ENCODE results near the gene TNS2. TPM values are rescaled to one million over a fixed set of nuclear protein-coding genes. Genes with fewer than 3 reads are reported as not detected.

The TNS2 gene
- total and polyA plus RNA-seq, 2 of the 13 experiments (the other 11 are each of a cell fraction or from before 2014, with no cell fraction given): 8.9 to 20.4 TPM

DNA sequence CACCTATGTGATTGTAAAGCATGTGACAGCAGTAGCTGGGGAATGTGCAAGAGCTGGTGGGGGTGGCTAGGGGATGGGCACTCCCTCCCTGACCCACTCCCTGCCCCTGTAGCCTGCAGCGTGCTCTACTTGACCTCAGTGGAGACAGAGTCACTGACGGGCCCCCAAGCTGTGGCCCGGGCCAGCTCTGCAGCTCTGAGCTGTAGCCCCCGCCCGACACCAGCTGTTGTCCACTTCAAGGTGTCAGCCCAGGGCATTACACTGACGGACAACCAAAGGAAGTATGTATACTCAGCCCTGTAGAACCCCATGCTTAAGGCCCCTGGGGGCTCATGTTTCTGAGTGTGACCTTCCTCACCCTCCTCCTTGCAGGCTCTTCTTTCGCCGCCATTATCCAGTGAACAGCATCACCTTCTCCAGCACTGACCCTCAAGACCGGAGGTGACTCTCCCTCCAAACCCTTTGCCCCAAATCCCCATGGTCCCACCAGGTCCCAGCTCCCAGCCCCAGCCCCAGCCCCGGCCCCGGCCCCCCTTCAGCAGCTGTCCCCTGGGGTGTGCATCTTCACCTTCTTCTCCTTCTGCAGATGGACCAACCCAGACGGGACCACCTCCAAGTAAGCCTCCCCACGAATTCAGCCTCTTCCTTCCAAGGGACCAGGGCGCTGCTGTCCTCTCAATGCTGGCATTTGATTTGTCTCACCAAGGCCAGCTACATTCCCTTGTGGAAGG, 13.3 kb downstream of the TNS2 start:
- BruUV-seq (replicated peaks): no TSS peak
- Histone ChIP-seq H3K27me3 (ENCODE audit: control insufficient read depth in 1 of 2, insufficient read depth in 2 of 2, low read length in 2 of 2) (no peaks in the 10 kb centered on the region), H3K27ac (ENCODE audit: extremely low read length, insufficient read depth, low read length) (no peak overlapping the region), H3K9me3 (ENCODE audit: low read length) (no peaks in the 10 kb centered on the region), H3K79me2 (ENCODE audit: insufficient read depth, low read length) (no peaks in the 10 kb centered on the region), H2AFZ (ENCODE audit: low read length) (no peak overlapping the region), H3K4me2 (ENCODE audit: low read depth, low read length) (no peak overlapping the region), H3K4me3 (replicated peaks in 1 of 3; ENCODE audit: insufficient read depth in 1 of 3, low read depth in 2 of 3, low read length in 3 of 3) (no peak overlapping the region), H3K4me1 (ENCODE audit: insufficient read depth, low read length) (peaks cover 35% of the 10 kb centered on the region), H4K20me1 (ENCODE audit: insufficient read depth, low read length) (no peaks in the 10 kb centered on the region), H3K36me3 (replicated peaks in 1 of 2; ENCODE audit: control insufficient read depth in 1 of 2, insufficient read depth in 2 of 2, low read length in 2 of 2) (peaks cover 0 to 18% of the 10 kb centered on the region in 2 experiments; a peak in 2 of 5 replicates), H3K9ac (ENCODE audit: insufficient read depth, low read depth, low read length) (no peak overlapping the region)
- ATAC-seq (no peak), FAIRE-seq (no peak), DNase-seq (ENCODE audit: low spot score) (no peak)
- WGBS (ENCODE audit: low lambda C conversion rate): 97% methylated on average over 9 of the region's 14 CpGs
- 0 out of 2 replicates have a peak, but pooled peaks have one; percentile 23 for TF ChIP-seq RBFOX2 (IDR thresholded peaks at IDR 0.05; ENCODE audit: low read depth, low read length)
- TF ChIP-seq ZNF816 (CRISPR knock-in tag; IDR thresholded peaks at IDR 0.05; ENCODE audit: borderline replicate concordance): no peak
- intact Hi-C loops (cut with micrococcal nuclease; ENCODE audit: unreplicated experiment): no loop called here
- CTCF ChIA-PET (ENCODE audit: low intra/inter-chr PET ratio, low total read pairs): no interaction called here
- POLR2A ChIA-PET: interaction anchor here (1.0 to 3.4 kb wide), 4 partner anchors 10 to 16 kb away, joined by 3 to 43 read pairs (median 21); partner anchors contain the start of genes SPRYD3 and TNS2
- in situ Hi-C loops (cut with HindIII; ENCODE audit: extremely low pct_ligation_motif_present, low pct_unique_long_range_greater_than_20kb): loop anchor here (5.0 kb wide), 2 partner anchors 39 to 129 kb away; partner anchors contain the start of gene SOAT2

GRCh38 chr12:53063708-53064612, 14.1 kb downstream of the TNS2 start:
- no peak for FAIRE-seq

More at GRCh38 chr12:53063708-53064612, 14.1 kb downstream of the TNS2 start:
- no peak overlapping the region for H3K4me2 ChIP-seq (ENCODE audit: low read depth, low read length)
- H4K20me1 ChIP-seq (ENCODE audit: insufficient read depth, low read length): no peaks in the 10 kb centered on the region
- DNase-seq (ENCODE audit: low spot score) (no peak), ATAC-seq (no peak)
- TF ChIP-seq POLR2AphosphoS5 (IDR thresholded peaks at IDR 0.05; ENCODE audit: low read depth, low read length) (peak; percentile 2; the same call in 1 of the 2 replicates), SIN3B (IDR thresholded peaks at IDR 0.05; ENCODE audit: low read length) (no peak)
- H2AFZ ChIP-seq (ENCODE audit: low read length): no peak overlapping the region
- H3K27ac ChIP-seq (ENCODE audit: extremely low read length, insufficient read depth, low read length): no peak overlapping the region
- intact Hi-C loops (cut with micrococcal nuclease; ENCODE audit: unreplicated experiment) (no loop called here), in situ Hi-C loops (cut with HindIII; ENCODE audit: extremely low pct_ligation_motif_present, low pct_unique_long_range_greater_than_20kb) (loop anchor here (5.0 kb wide), 2 partner anchors 38 to 128 kb away; partner anchors contain the start of gene SOAT2)
- ChIA-PET CTCF (ENCODE audit: low intra/inter-chr PET ratio, low total read pairs) (no interaction called here), POLR2A (interaction anchor here (1.0 to 3.2 kb wide), 3 partner anchors 11 to 15 kb away, joined by 3 to 43 read pairs (median 5); partner anchors contain the start of gene SPRYD3)
- no peak overlapping the region for H3K9ac ChIP-seq (ENCODE audit: insufficient read depth, low read depth, low read length)
- 92% methylated on average over 11 of the region's 13 CpGs for WGBS (ENCODE audit: low lambda C conversion rate)
- H3K36me3 ChIP-seq (replicated peaks in 1 of 2; ENCODE audit: control insufficient read depth in 1 of 2, insufficient read depth in 2 of 2, low read length in 2 of 2): peaks cover 0 to 18% of the 10 kb centered on the region in 2 experiments; a peak in 2 of 5 replicates
- peaks cover 35% of the 10 kb centered on the region for H3K4me1 ChIP-seq (ENCODE audit: insufficient read depth, low read length)
- H3K27me3 ChIP-seq (ENCODE audit: control insufficient read depth in 1 of 2, insufficient read depth in 2 of 2, low read length in 2 of 2): no peaks in the 10 kb centered on the region
- H3K79me2 ChIP-seq (ENCODE audit: insufficient read depth, low read length): no peaks in the 10 kb centered on the region
- no peaks in the 10 kb centered on the region for H3K9me3 ChIP-seq (ENCODE audit: low read length)
- no peak overlapping the region for H3K4me3 ChIP-seq (replicated peaks in 1 of 3; ENCODE audit: insufficient read depth in 1 of 3, low read depth in 2 of 3, low read length in 3 of 3)
- BruUV-seq (replicated peaks): no TSS peak

All from HepG2 (cell line).